ENCODE measurements around the gene COPS4.
A peak's percentile ranks its signal among the peaks of the same experiment; 100 is the strongest.

The COPS4 gene

DNA sequence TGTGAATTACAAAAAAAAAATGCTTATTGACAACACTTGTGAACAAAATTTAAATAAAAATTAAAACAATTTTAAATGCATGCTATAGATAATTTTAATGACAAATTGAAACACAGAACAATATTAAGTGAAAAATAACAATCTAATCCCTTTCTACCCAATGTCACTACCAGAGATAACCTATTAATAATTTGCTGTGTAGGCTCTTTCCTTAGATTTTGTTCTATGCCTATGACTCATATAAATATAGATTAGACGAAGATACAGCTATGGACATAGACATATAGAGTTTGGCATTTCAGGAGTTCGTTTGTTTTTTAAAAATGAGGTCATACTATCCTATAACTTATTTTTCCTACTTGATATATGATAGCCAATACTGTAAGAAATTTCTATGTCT, 61.4 kb downstream of the COPS4 start:
- TF ChIP-seq, protein P1, sequence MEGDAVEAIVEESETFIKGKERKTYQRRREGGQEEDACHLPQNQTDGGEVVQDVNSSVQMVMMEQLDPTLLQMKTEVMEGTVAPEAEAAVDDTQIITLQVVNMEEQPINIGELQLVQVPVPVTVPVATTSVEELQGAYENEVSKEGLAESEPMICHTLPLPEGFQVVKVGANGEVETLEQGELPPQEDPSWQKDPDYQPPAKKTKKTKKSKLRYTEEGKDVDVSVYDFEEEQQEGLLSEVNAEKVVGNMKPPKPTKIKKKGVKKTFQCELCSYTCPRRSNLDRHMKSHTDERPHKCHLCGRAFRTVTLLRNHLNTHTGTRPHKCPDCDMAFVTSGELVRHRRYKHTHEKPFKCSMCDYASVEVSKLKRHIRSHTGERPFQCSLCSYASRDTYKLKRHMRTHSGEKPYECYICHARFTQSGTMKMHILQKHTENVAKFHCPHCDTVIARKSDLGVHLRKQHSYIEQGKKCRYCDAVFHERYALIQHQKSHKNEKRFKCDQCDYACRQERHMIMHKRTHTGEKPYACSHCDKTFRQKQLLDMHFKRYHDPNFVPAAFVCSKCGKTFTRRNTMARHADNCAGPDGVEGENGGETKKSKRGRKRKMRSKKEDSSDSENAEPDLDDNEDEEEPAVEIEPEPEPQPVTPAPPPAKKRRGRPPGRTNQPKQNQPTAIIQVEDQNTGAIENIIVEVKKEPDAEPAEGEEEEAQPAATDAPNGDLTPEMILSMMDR (IDR thresholded peaks at IDR 0.05; ENCODE audit: low read length, missing control alignments) = no peak
- no peak overlapping the region for H3K4me3 ChIP-seq (replicated peaks; ENCODE audit: low read depth, low read length)
- no peak for DNase-seq (ENCODE audit: low read depth)

DNA sequence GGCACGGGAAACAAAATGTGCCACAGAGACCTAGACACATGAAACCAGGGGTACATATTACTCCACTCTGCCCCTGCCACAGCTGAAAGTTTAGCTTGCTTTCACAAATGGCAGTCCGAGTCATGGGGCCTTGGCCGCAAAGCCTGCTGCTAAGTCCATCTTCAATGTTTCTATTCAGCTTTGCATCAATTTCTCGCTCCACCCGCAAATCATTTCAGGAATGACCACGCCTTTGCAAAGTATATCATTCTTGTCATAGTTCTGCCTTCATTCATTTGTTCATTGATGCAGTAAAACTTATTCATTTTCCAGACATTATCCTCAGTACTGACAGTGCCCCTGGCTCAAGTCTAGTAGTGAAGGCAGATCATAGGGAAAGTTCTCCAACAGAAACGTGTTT, 70.0 kb downstream of the COPS4 start:
- TF ChIP-seq, protein P1 (IDR thresholded peaks at IDR 0.05; ENCODE audit: low read length, missing control alignments) = no peak
- no peak for DNase-seq (ENCODE audit: low read depth)

DNA sequence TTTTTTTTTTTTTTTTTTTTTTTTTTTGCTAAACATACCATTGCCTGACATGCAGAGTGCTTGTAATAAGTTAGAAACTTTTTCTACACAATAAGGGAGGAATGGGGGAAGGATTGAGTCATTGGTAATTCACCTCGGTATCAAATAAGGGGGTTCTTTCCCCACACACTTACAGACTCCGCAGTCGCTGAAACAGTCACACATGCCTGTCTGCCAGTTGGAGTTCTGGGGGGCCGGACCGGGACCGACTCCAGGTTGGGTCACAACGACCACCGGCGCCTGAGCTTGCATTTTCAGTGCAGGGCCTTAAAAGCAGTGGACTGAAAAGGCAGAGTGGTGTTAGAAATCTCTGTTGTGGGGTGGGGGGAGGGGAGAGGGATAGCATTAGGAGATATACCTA, 72.6 kb downstream of the COPS4 start:
- DNase-seq (ENCODE audit: low read depth) = no peak
- TF ChIP-seq, protein P1 (IDR thresholded peaks at IDR 0.05; ENCODE audit: low read length, missing control alignments) = no peak
- no peak overlapping the region for H3K4me3 ChIP-seq (replicated peaks; ENCODE audit: low read depth, low read length)

More for the DNA sequence above, 70.0 kb downstream of the COPS4 start:
- H3K4me3 ChIP-seq (replicated peaks; ENCODE audit: low read depth, low read length) = no peak overlapping the region

DNA sequence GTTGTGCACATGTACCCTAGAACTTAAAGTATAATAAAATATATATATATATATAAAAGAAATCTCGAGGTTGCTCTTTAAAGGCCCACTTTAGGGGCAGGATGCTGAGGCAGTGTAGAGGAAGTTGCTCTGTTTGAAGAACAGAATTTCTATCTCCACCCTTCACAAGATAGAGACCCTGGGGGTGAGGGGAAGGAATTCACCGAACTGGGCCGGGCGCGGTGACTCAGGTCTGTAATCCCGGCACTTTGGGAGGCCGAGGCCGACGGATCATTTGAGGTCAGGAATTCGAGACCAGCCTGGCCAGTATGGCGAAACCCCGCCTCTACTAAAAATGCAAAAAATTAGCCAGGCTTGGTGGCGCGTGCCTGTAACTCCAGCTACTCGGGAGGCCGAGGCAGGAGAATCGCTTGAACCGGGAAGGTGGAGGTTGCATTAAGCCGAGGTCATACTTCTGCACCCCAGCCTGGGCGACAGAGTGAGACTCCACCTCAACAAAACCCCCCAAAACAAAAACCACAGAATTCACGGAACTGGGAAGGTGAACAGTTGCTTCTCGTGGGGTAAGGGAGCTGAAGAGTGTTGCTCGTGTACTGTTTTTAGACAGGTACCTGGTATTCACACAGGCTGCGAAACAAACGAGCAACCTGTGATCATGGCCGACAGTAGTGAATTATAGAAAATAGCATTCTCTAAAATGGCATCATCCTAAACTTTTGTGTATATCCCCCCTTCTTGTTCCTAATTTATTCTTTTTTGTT, 73.3 kb downstream of the COPS4 start:
- TF ChIP-seq, protein P1 (IDR thresholded peaks at IDR 0.05; ENCODE audit: low read length, missing control alignments) = no peak
- DNase-seq (ENCODE audit: low read depth) = no peak
- H3K4me3 ChIP-seq (replicated peaks; ENCODE audit: low read depth, low read length) = no peak overlapping the region

DNA sequence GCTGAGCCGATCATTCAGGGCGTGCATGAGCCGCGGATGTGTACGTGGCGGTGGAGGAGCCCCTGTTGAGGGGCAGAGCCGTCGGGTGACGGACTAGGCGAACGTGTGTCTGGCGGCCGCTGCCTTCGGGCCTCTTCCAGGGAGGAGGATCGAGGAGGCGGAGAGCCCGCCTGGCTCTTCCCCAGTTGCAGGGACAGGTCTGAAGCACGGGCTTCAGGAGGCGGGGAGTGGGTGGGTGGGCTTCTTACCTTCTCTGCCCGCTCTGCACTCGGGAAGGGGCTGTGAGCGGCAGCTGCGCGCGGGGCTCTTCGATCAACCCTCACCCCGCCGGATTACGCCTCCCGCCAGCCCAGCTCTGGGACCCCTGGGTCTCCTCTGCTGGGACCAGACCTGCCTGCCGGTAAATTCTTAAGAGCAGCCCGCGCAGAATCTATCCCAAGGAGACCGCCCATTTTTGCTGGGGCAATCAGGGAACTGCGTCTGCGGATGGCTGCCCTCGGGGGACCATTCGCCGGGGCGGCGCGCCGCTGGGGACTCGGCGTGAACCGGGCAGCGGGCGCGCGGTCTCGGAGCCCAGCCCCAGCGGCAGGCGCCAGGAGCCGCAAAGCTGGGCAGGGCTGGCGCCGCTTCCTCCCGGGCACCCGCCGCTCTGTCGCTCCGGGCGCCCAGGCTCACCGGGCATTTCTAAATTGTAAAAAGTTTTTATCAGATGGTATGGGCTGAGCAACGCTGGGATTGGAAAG, 74.7 kb downstream of the COPS4 start:
- DNase-seq (ENCODE audit: low read depth) = peak; percentile 14
- peak overlapping the region; percentile 61 for H3K4me3 ChIP-seq (replicated peaks; ENCODE audit: low read depth, low read length)
- TF ChIP-seq, protein P1 (IDR thresholded peaks at IDR 0.05; ENCODE audit: low read length, missing control alignments) = no peak

DNA sequence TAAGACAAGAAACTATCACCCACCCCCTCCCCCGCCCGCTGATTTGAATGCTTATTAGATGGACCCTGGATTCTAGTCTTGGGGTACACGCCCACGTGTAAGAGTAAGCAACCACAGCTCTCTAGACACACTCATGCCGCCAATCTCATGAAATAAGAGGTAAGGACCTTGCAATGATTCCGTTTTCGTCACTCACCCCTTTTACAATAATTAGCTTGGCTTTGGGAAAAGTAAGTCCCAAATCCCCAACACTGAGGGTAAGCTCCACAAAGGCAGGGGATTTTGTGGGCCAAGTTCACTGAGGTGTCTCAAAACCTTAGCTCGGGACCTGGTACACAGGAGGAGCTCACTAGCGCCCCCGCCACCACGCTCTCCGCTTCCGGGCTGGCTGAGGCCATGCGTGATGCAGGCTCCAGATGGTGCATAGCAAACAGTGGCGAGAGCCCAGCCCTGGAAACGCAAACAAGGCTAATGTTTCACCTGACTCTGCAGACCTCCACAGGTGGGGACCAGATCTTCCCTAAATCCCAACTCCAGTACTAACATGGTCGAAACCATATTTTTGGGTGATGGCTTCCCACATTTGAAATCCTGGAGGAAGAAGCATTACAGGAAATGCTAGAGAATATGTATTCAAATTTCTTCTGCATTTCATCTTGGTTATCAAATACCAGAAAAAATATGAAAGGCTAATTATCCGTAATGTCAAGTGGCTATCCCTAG, 75.4 kb downstream of the COPS4 start:
- DNase-seq (ENCODE audit: low read depth) = peak; percentile 73
- H3K4me3 ChIP-seq (replicated peaks; ENCODE audit: low read depth, low read length) = peak overlapping the region; percentile 61
- TF ChIP-seq, protein P1 (IDR thresholded peaks at IDR 0.05; ENCODE audit: low read length, missing control alignments) = peak; percentile 72

All from fibroblast of pulmonary artery (primary cell).